Epithelial cell of esophagus (primary cell): ENCODE data around the gene PIPOX.

Experiments
- DNase-seq: peaks from one replicate; pipeline ENCODE4 v3.0.0; 2010; ENCODE audit warnings: low read depth
- H3K4me3 ChIP-seq: 2 replicates; pipeline ENCODE4 v1.5.1; 2011; ENCODE audit warnings: mild to moderate bottlenecking, low read length, control low read depth
- CTCF ChIP-seq: IDR thresholded peaks from 2 replicates; pipeline ENCODE4 v1.5.1; 2011; ENCODE audit warnings: low read depth, mild to moderate bottlenecking, low read length, control low read depth, inconsistent platforms; ENCODE audit not compliant: insufficient read depth; ENCODE audit errors: missing control alignments

The PIPOX gene

GRCh38 chr17:29045734-29046472 lies 3.0 kb downstream of the PIPOX start:
- H3K4me3 ChIP-seq, result no peak overlapping the region
- no peak for DNase-seq
- no peak for TF ChIP-seq CTCF

- no peak for TF ChIP-seq CTCF
- DNase-seq, result no peak
- no peak overlapping the region for H3K4me3 ChIP-seq
Observed at GRCh38 chr17:29046473-29046839, 3.5 kb downstream of the PIPOX start.

- TF ChIP-seq CTCF, result no peak
- DNase-seq, result no peak
Observed at GRCh38 chr17:29048440-29049368, 5.8 kb downstream of the PIPOX start.

GRCh38 chr17:29049541-29050145 lies 6.7 kb downstream of the PIPOX start:
- DNase-seq, result no peak
- TF ChIP-seq CTCF, result no peak
- no peak overlapping the region for H3K4me3 ChIP-seq

More at GRCh38 chr17:29048440-29049368, 5.8 kb downstream of the PIPOX start:
- H3K4me3 ChIP-seq, result no peak overlapping the region

- DNase-seq, result peak; percentile 41
- TF ChIP-seq CTCF, result no peak
- H3K4me3 ChIP-seq, result no peak overlapping the region
Observed at GRCh38 chr17:29050176-29050575, 7.2 kb downstream of the PIPOX start.

GRCh38 chr17:29051194-29051593 lies 8.3 kb downstream of the PIPOX start:
- no peak for DNase-seq
- no peak for TF ChIP-seq CTCF
- H3K4me3 ChIP-seq, result no peak overlapping the region
